GM18499 (cell line): Measurements from ENCODE around the gene CPNE7.

Source experiments
- ATAC-seq: cut with Tn5 transposase; IDR thresholded peaks from one replicate; pipeline ENCODE4 v1.9.1; 2021; ENCODE audit warnings: moderate number of reproducible peaks; ENCODE audit not compliant: insufficient read depth, unreplicated experiment

The CPNE7 gene

GRCh38 chr16:89548344-89549006, 27.1 kb upstream of the CPNE7 start:
- no peak for ATAC-seq

- no peak for ATAC-seq
Measured at GRCh38 chr16:89549007-89549700, 26.4 kb upstream of the CPNE7 start.

- ATAC-seq, result no peak
Measured at GRCh38 chr16:89550421-89551007, 25.0 kb upstream of the CPNE7 start.

GRCh38 chr16:89552329-89552728, 23.2 kb upstream of the CPNE7 start:
- ATAC-seq, result no peak

GRCh38 chr16:89552913-89553312, 22.6 kb upstream of the CPNE7 start:
- ATAC-seq, result no peak

GRCh38 chr16:89553733-89554132, 21.8 kb upstream of the CPNE7 start:
- ATAC-seq, result no peak

- ATAC-seq, result no peak
Measured at GRCh38 chr16:89554343-89554742, 21.2 kb upstream of the CPNE7 start.

GRCh38 chr16:89555265-89555664, 20.3 kb upstream of the CPNE7 start:
- ATAC-seq, result no peak

- no peak for ATAC-seq
Measured at GRCh38 chr16:89555780-89556179, 19.8 kb upstream of the CPNE7 start.

GRCh38 chr16:89556750-89557689, 18.5 kb upstream of the CPNE7 start:
- no peak for ATAC-seq

GRCh38 chr16:89557690-89558490, 17.7 kb upstream of the CPNE7 start:
- ATAC-seq, result no peak

- peak; percentile 51 for ATAC-seq
Measured at GRCh38 chr16:89560378-89561141, 15.0 kb upstream of the CPNE7 start, which contains the start of gene RPL13. Gene RPL13 (plus strand): TSS chr16:89560682. CDS start chr16:89560960, 278 bp downstream.

- no peak for ATAC-seq
Measured at GRCh38 chr16:89561142-89561883, 14.2 kb upstream of the CPNE7 start.

- no peak for ATAC-seq
Measured at GRCh38 chr16:89561884-89562599, 13.5 kb upstream of the CPNE7 start.

- no peak for ATAC-seq
Measured at GRCh38 chr16:89562939-89563338, 12.6 kb upstream of the CPNE7 start.

GRCh38 chr16:89563639-89564392, 11.7 kb upstream of the CPNE7 start:
- no peak for ATAC-seq
